Breast epithelium (tissue), 3 donors: ENCODE measurements around the gene RNF14.

Experiments
- POLR2A ChIP-seq: fragments of 450-650 bp; IDR thresholded peaks from one replicate; pipeline ENCODE4 v1.6.1; 2016; ENCODE audit warnings: antibody characterized with exemption, mild to moderate bottlenecking, moderate library complexity
- POLR2AphosphoS5 ChIP-seq, 3 donors: sonication (generic); formaldehyde crosslinking; IDR thresholded peaks; one replicate each; pipeline ENCODE4 v1.6.1; 2017; ENCODE audit warnings: antibody characterized with exemption in 3 of 3
- TF ChIP-seq, protein P1 (sequence below), 3 donors: fragments of 450-650 bp; IDR thresholded peaks; one replicate each; pipeline ENCODE4 v1.5.1; 2016 to 2017; ENCODE audit warnings: antibody characterized with exemption in 3 of 3, mild to moderate bottlenecking in 3 of 3, moderate library complexity in 3 of 3

- TF ChIP-seq POLR2A (no peak), POLR2AphosphoS5 (IDR thresholded peaks at IDR 0.05) (no peak)
- TF ChIP-seq, protein P1, sequence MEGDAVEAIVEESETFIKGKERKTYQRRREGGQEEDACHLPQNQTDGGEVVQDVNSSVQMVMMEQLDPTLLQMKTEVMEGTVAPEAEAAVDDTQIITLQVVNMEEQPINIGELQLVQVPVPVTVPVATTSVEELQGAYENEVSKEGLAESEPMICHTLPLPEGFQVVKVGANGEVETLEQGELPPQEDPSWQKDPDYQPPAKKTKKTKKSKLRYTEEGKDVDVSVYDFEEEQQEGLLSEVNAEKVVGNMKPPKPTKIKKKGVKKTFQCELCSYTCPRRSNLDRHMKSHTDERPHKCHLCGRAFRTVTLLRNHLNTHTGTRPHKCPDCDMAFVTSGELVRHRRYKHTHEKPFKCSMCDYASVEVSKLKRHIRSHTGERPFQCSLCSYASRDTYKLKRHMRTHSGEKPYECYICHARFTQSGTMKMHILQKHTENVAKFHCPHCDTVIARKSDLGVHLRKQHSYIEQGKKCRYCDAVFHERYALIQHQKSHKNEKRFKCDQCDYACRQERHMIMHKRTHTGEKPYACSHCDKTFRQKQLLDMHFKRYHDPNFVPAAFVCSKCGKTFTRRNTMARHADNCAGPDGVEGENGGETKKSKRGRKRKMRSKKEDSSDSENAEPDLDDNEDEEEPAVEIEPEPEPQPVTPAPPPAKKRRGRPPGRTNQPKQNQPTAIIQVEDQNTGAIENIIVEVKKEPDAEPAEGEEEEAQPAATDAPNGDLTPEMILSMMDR (IDR thresholded peaks at IDR 0.05), result no peak
Measured at GRCh38 chr5:141931694-141932093, 37.2 kb upstream of the RNF14 start.
